ENCODE measurements around the gene KRTAP4-3.

DNA sequence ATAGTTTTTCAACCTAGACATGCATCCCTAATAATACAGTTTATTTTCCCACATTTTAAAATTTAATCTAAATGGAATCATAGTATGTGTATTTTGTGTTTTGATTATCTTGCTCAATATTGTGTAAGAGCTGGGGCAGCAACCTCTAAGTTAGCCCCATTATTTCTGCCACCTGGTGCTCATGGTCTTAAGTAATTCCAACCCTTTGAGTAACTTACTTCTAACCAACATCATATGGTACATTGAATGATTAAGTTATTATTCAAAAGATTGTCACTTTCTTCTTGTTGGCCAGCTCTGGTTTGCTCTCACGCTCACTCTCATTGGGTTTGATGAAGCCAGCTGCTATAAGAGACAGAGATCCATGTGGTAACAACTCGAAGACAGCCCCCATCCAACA lies 3.9 kb upstream of the KRTAP4-3 start:
- TF ChIP-seq JUND (IDR thresholded peaks at IDR 0.05; ENCODE audit: low read depth, low read length) (no peak), SRF (IDR thresholded peaks at IDR 0.05; ENCODE audit: low read depth in 2 of 2, low read length in 2 of 2) (no peak), NFIC (IDR thresholded peaks at IDR 0.05; ENCODE audit: low read depth, low read length) (no peak), TCF3 (IDR thresholded peaks at IDR 0.05; ENCODE audit: borderline replicate concordance, insufficient read depth, low read depth, low read length) (no peak)
